ENCODE measurements around the gene ABHD1.

GRCh38 chr2:27150639-27151230 is 27.1 kb downstream of the ABHD1 start:
- TF ChIP-seq, protein P1, sequence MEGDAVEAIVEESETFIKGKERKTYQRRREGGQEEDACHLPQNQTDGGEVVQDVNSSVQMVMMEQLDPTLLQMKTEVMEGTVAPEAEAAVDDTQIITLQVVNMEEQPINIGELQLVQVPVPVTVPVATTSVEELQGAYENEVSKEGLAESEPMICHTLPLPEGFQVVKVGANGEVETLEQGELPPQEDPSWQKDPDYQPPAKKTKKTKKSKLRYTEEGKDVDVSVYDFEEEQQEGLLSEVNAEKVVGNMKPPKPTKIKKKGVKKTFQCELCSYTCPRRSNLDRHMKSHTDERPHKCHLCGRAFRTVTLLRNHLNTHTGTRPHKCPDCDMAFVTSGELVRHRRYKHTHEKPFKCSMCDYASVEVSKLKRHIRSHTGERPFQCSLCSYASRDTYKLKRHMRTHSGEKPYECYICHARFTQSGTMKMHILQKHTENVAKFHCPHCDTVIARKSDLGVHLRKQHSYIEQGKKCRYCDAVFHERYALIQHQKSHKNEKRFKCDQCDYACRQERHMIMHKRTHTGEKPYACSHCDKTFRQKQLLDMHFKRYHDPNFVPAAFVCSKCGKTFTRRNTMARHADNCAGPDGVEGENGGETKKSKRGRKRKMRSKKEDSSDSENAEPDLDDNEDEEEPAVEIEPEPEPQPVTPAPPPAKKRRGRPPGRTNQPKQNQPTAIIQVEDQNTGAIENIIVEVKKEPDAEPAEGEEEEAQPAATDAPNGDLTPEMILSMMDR (IDR thresholded peaks at IDR 0.05), result no peak
- TF ChIP-seq POLR2A (IDR thresholded peaks at IDR 0.05), result no peak
